Calu3 (cell line): ENCODE measurements around the gene BPIFB6. TPM values are rescaled to one million over a fixed set of nuclear protein-coding genes. Genes with fewer than 3 reads are reported as not detected.

Source experiments
- Bru-seq: library from RNA; stranded (reverse); fragments of 400-500 nt; gene quantifications from one replicate; lab custom pipeline; 2021; lab: Mats Ljungman, UMichigan
- BruChase-seq, 2 experiments: library from RNA; stranded (reverse); fragments of 400-500 nt; gene quantifications; one replicate each; lab custom pipeline; 2021; lab: Mats Ljungman, UMichigan
- BruUV-seq: library from RNA; stranded (reverse); fragments of 400-500 nt; replicated peaks from 2 replicates; lab custom pipeline; 2021; lab: Mats Ljungman, UMichigan
- CTCF ChIA-PET: fragments of 300-600 bp; sonication (Branson Sonifier 250); formaldehyde crosslinking; loops from one replicate; lab custom pipeline; 2022; ENCODE audit warnings: antibody characterized with exemption; lab: Charles Lee
- DNase-seq: peaks from one replicate; pipeline ENCODE4 v3.0.0; 2022
- H3K27ac Mint-ChIP-seq: one replicate; pipeline ENCODE4 v1.8.0; 2022; ENCODE audit warnings: mixed read lengths; ENCODE audit not compliant: unreplicated experiment
- H3K27me3 Mint-ChIP-seq: one replicate; pipeline ENCODE4 v1.8.0; 2022; ENCODE audit warnings: mixed read lengths; ENCODE audit not compliant: unreplicated experiment
- H3K36me3 Mint-ChIP-seq: one replicate; pipeline ENCODE4 v1.8.0; 2022; ENCODE audit warnings: mild to moderate bottlenecking, moderate library complexity, mixed read lengths; ENCODE audit not compliant: insufficient read depth, unreplicated experiment
- H3K4me1 Mint-ChIP-seq: one replicate; pipeline ENCODE4 v1.8.0; 2022; ENCODE audit warnings: mild to moderate bottlenecking, low read depth, mixed read lengths; ENCODE audit not compliant: unreplicated experiment
- H3K4me3 Mint-ChIP-seq: one replicate; pipeline ENCODE4 v1.8.0; 2022; ENCODE audit warnings: mild to moderate bottlenecking, low read depth, moderate library complexity, mixed read lengths; ENCODE audit not compliant: unreplicated experiment
- H3K9me3 Mint-ChIP-seq: one replicate; pipeline ENCODE4 v1.8.0; 2022; ENCODE audit warnings: low read depth, mixed read lengths; ENCODE audit not compliant: unreplicated experiment
- CTCF ChIP-seq: fragments of 200-600 bp; IDR thresholded peaks from one replicate; pipeline ENCODE4 v1.8.0; 2022; ENCODE audit warnings: antibody characterized with exemption; ENCODE audit not compliant: unreplicated experiment
- intact Hi-C: fragments of 100-400 bp; cut with micrococcal nuclease; formaldehyde crosslinking; loops from one replicate; pipeline ENCODE4 v1.10.0; 2022; ENCODE audit not compliant: unreplicated experiment
- long read RNA-seq: library from polyadenylated mRNA; stranded (forward); transcript quantifications from one replicate; pipeline ENCODE4 v2.0.0, GENCODE V29; 2022
- total RNA-seq: library from RNA; stranded (reverse); gene quantifications from 2 replicates; pipeline ENCODE4 v1.2.3, GENCODE V29; 2022

BPIFB6 gene
- total RNA-seq (not detected in 2 replicates), Bru-seq, nascent RNA (not detected), BruChase-seq, experiment 1, labeled RNA remaining after a 6-hour chase (not detected), BruChase-seq, experiment 2, labeled RNA remaining after a 2-hour chase (not detected)
- long read RNA-seq = 0 reads

GRCh38 chr20:33031531-33031930 is at the start of gene BPIFB6:
Gene BPIFB6, plus strand, starts transcription at chr20:33031648. Its CDS starts 0 bp downstream, at chr20:33031648.
- intact Hi-C loops = no loop called here
- Mint-ChIP-seq H3K4me1 (no peaks in the 10 kb centered on the region), H3K9me3 (no peaks in the 10 kb centered on the region), H3K27me3 (no peaks in the 10 kb centered on the region), H3K36me3 (no peaks in the 10 kb centered on the region), H3K4me3 (no peak within 1 kb of the TSS), H3K27ac (no peak within 1 kb of the TSS)
- no TSS peak for BruUV-seq
- DNase-seq = no peak
- CTCF ChIA-PET = no interaction called here
- no peak for TF ChIP-seq CTCF

- Mint-ChIP-seq H3K27ac (no peak overlapping the region), H3K9me3 (no peaks in the 10 kb centered on the region), H3K27me3 (peaks cover 92% of the 10 kb centered on the region), H3K36me3 (peaks cover 8% of the 10 kb centered on the region), H3K4me1 (no peaks in the 10 kb centered on the region), H3K4me3 (no peak overlapping the region)
- intact Hi-C loops = no loop called here
- DNase-seq = peak; percentile 40
- CTCF ChIA-PET = interaction anchor here (0.5 kb wide), 1 partner anchor 17 kb away, joined by 3 read pairs; no protein-coding TSS in a partner anchor
- TF ChIP-seq CTCF = no peak
- BruUV-seq = no TSS peak
These were observed 48.6 kb upstream of the BPIFB6 start for GRCh38 chr20:32982617-32983458.

- BruUV-seq = no TSS peak
- TF ChIP-seq CTCF = no peak
These were observed 47.9 kb upstream of the BPIFB6 start for GRCh38 chr20:32983459-32984112.

GRCh38 chr20:32984196-32984595 is 47.3 kb upstream of the BPIFB6 start:
- no peak overlapping the region for H3K27ac Mint-ChIP-seq
- H3K4me3 Mint-ChIP-seq = no peak overlapping the region
- no peak for TF ChIP-seq CTCF
- peaks cover 8% of the 10 kb centered on the region for H3K36me3 Mint-ChIP-seq
- intact Hi-C loops = no loop called here
- BruUV-seq = no TSS peak
- CTCF ChIA-PET = no interaction called here
- H3K27me3 Mint-ChIP-seq = peaks cover 78% of the 10 kb centered on the region
- H3K4me1 Mint-ChIP-seq = no peaks in the 10 kb centered on the region
- no peak for DNase-seq
- H3K9me3 Mint-ChIP-seq = no peaks in the 10 kb centered on the region

More at GRCh38 chr20:32983459-32984112, 47.9 kb upstream of the BPIFB6 start:
- intact Hi-C loops = no loop called here
- H3K9me3 Mint-ChIP-seq = no peaks in the 10 kb centered on the region
- peaks cover 84% of the 10 kb centered on the region for H3K27me3 Mint-ChIP-seq
- no peaks in the 10 kb centered on the region for H3K4me1 Mint-ChIP-seq
- peaks cover 8% of the 10 kb centered on the region for H3K36me3 Mint-ChIP-seq
- H3K27ac Mint-ChIP-seq = no peak overlapping the region
- no peak for DNase-seq
- CTCF ChIA-PET = no interaction called here
- no peak overlapping the region for H3K4me3 Mint-ChIP-seq
